ENCODE measurements around the gene SLC6A4.

GRCh38 chr17:30187573-30187972 is 47.9 kb downstream of the SLC6A4 start:
- TF ChIP-seq POLR2AphosphoS5 (IDR thresholded peaks at IDR 0.05; ENCODE audit: low read depth, low read length) (no peak), ZNF274 (IDR thresholded peaks at IDR 0.05; ENCODE audit: borderline replicate concordance, extremely low read depth, low read length) (no peak), RNF2 (IDR thresholded peaks at IDR 0.05; ENCODE audit: borderline replicate concordance, low read depth, low read length, missing control alignments, poor library complexity, severe bottlenecking) (no peak)

Data from H1 (cell line).